22Rv1 (cell line): Measurements from ENCODE around the gene FNDC7.

ENCODE experiments used
- CTCF ChIP-seq: fragments of 450-650 bp; IDR thresholded peaks from 2 replicates; pipeline ENCODE4 v1.5.1; 2017; ENCODE audit warnings: mild to moderate bottlenecking
- ZFX ChIP-seq: fragments of 450-650 bp; IDR thresholded peaks from 2 replicates; pipeline ENCODE4 v1.6.1; 2017; ENCODE audit warnings: antibody characterized with exemption, borderline replicate concordance

GRCh38 chr1:108785264-108785663 lies 72.6 kb downstream of the FNDC7 start:
- TF ChIP-seq CTCF: no peak
- TF ChIP-seq ZFX: no peak
